DND-41 (cell line): ENCODE results near the gene NCOA3.

Experiments
- ATAC-seq: fragments of 200-7000 bp; cut with Tn5 transposase; 3 replicates; pipeline ENCODE4 v1.9.1; 2021; ENCODE audit warnings: low read depth; ENCODE audit not compliant: insufficient read depth
- DNase-seq: peaks from one replicate; pipeline ENCODE4 v3.0.0-alpha.2; 2020
- H2AFZ ChIP-seq: 2 replicates; pipeline ENCODE4 v1.6.0; 2012; ENCODE audit warnings: low read depth, low read length
- H3K27ac ChIP-seq: 2 replicates; pipeline ENCODE4 v1.5.1; 2012; ENCODE audit warnings: low read length, inconsistent platforms
- H3K27me3 ChIP-seq: fragments of 200-600 bp; sonication (generic); 2 replicates; pipeline ENCODE4 v1.6.0; 2012; ENCODE audit warnings: low read length, mild to moderate bottlenecking, inconsistent platforms; ENCODE audit not compliant: insufficient read depth, poor library complexity
- H3K36me3 ChIP-seq: 2 replicates; pipeline ENCODE4 v1.5.1; 2012; ENCODE audit warnings: low read length, inconsistent platforms; ENCODE audit not compliant: insufficient read depth
- H3K4me1 ChIP-seq: 2 replicates; pipeline ENCODE4 v1.5.1; 2012; ENCODE audit warnings: mild to moderate bottlenecking, low read length; ENCODE audit not compliant: insufficient read depth
- H3K4me2 ChIP-seq: 2 replicates; pipeline ENCODE4 v1.6.0; 2012; ENCODE audit warnings: mild to moderate bottlenecking, moderate library complexity, low read length, inconsistent platforms; ENCODE audit not compliant: insufficient read depth
- H3K4me3 ChIP-seq, 2 experiments: fragments of 200-600 bp in 1 of 2; shearing (Covaris generic) in 1 of 2; 2 replicates each; pipeline ENCODE4 v1.5.1; 2012 to 2016; ENCODE audit warnings: inconsistent platforms in 2 of 2, low read length in 2 of 2, mild to moderate bottlenecking in 2 of 2, low read depth in 1 of 2, moderate library complexity in 1 of 2
- H3K79me2 ChIP-seq: 2 replicates; pipeline ENCODE4 v1.6.0; 2012; ENCODE audit warnings: low read length, inconsistent platforms; ENCODE audit not compliant: insufficient read depth
- H3K9ac ChIP-seq: 2 replicates; pipeline ENCODE4 v1.6.0; 2012; ENCODE audit warnings: low read depth, mild to moderate bottlenecking, inconsistent platforms, low read length, moderate library complexity
- H3K9me3 ChIP-seq: 2 replicates; pipeline ENCODE4 v1.5.1; 2012; ENCODE audit warnings: low read length, moderate library complexity, mild to moderate bottlenecking, inconsistent platforms; ENCODE audit not compliant: insufficient read depth, severe bottlenecking
- H4K20me1 ChIP-seq: 2 replicates; pipeline ENCODE4 v1.6.0; 2012; ENCODE audit warnings: low read length; ENCODE audit not compliant: insufficient read depth
- EZH2 ChIP-seq: IDR thresholded peaks from 3 replicates; pipeline ENCODE4 v1.6.1; 2012; ENCODE audit warnings: borderline replicate concordance, low read depth, mild to moderate bottlenecking, moderate library complexity, low read length, inconsistent platforms; ENCODE audit not compliant: severe bottlenecking
- TF ChIP-seq, protein P1 (sequence below): IDR thresholded peaks from 2 replicates; pipeline ENCODE4 v1.5.1; 2012; ENCODE audit warnings: borderline replicate concordance, low read length, moderate library complexity, mild to moderate bottlenecking; ENCODE audit not compliant: poor library complexity, severe bottlenecking; ENCODE audit errors: extremely low read depth

The NCOA3 gene

DNA sequence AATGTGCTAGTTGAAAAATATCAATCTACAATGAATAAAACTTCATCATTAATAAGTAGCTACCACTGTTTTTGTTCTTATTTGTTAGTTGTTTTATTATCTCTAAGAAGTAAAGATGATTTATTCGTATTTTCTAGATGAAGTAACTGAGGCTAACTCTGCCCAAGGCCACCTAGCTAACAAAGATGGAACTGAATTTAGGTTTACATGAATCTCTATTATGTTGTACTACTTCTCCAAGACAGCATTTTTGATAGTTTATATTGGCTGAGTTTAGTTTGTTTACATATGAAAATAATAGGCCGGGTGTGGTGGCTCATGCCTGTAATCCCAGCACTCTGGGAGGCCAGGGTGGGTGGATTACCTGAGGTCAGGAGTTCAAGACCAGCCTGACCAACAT, 121.5 kb downstream of the NCOA3 start:
- no peak overlapping the region for H3K4me2 ChIP-seq

DNA sequence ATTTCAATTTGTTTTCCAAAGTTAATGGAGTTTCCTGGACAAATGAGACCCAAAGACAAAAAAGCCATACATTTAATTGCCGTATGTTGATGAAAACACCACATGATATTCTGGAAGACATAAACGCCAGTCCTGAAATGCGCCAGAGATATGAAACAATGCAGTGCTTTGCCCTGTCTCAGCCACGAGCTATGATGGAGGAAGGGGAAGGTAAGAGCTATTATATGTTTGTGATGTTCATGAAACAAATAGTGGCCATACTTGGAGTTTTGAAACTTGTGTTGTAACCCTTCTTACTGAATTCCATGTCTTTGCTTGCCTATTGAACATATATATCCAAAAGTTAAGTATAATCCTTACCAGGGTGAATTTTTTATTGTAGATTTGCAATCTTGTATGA, 125.9 kb downstream of the NCOA3 start:
- peaks cover 3% of the 10 kb centered on the region; the same call in 1 of the 2 replicates for H4K20me1 ChIP-seq
- H3K36me3 ChIP-seq: peaks cover 53% of the 10 kb centered on the region
- no peak for ATAC-seq

More for the DNA sequence above, 121.5 kb downstream of the NCOA3 start:
- H3K79me2 ChIP-seq: 0 out of 2 replicates have a peak, but pooled peaks cover 3% of the 10 kb centered on the region
- no peak overlapping the region for H3K27ac ChIP-seq
- no peak overlapping the region for H2AFZ ChIP-seq
- H3K27me3 ChIP-seq: no peaks in the 10 kb centered on the region
- TF ChIP-seq, protein P1, sequence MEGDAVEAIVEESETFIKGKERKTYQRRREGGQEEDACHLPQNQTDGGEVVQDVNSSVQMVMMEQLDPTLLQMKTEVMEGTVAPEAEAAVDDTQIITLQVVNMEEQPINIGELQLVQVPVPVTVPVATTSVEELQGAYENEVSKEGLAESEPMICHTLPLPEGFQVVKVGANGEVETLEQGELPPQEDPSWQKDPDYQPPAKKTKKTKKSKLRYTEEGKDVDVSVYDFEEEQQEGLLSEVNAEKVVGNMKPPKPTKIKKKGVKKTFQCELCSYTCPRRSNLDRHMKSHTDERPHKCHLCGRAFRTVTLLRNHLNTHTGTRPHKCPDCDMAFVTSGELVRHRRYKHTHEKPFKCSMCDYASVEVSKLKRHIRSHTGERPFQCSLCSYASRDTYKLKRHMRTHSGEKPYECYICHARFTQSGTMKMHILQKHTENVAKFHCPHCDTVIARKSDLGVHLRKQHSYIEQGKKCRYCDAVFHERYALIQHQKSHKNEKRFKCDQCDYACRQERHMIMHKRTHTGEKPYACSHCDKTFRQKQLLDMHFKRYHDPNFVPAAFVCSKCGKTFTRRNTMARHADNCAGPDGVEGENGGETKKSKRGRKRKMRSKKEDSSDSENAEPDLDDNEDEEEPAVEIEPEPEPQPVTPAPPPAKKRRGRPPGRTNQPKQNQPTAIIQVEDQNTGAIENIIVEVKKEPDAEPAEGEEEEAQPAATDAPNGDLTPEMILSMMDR: no peak
- TF ChIP-seq EZH2: no peak
- no peak overlapping the region for H3K4me3 ChIP-seq
- ATAC-seq (no peak), DNase-seq (no peak)
- H3K4me1 ChIP-seq: no peaks in the 10 kb centered on the region
- peaks cover 40% of the 10 kb centered on the region for H3K36me3 ChIP-seq
- H4K20me1 ChIP-seq: peaks cover 3% of the 10 kb centered on the region; the same call in 1 of the 2 replicates
- no peaks in the 10 kb centered on the region for H3K9me3 ChIP-seq
- no peak overlapping the region for H3K9ac ChIP-seq

GRCh38 chr20:47629907-47630306, 128.2 kb downstream of the NCOA3 start:
- peaks cover 40% of the 10 kb centered on the region for H3K36me3 ChIP-seq
- H3K4me2 ChIP-seq: no peak overlapping the region
- H3K27ac ChIP-seq: no peak overlapping the region
- no peak overlapping the region for H3K4me3 ChIP-seq
- no peak overlapping the region for H3K9ac ChIP-seq
- no peaks in the 10 kb centered on the region for H4K20me1 ChIP-seq
- TF ChIP-seq EZH2: no peak
- TF ChIP-seq, protein P1: no peak
- no peaks in the 10 kb centered on the region for H3K27me3 ChIP-seq
- no peak overlapping the region for H2AFZ ChIP-seq
- no peaks in the 10 kb centered on the region for H3K9me3 ChIP-seq
- H3K4me1 ChIP-seq: no peaks in the 10 kb centered on the region
- DNase-seq (no peak), ATAC-seq (no peak)
- H3K79me2 ChIP-seq: no peaks in the 10 kb centered on the region

More for the DNA sequence above, 125.9 kb downstream of the NCOA3 start:
- Histone ChIP-seq H3K27me3 (no peaks in the 10 kb centered on the region), H3K9me3 (no peaks in the 10 kb centered on the region), H3K4me1 (no peaks in the 10 kb centered on the region), H3K4me3 (no peak overlapping the region), H3K9ac (no peak overlapping the region), H2AFZ (no peak overlapping the region), H3K27ac (no peak overlapping the region), H3K4me2 (no peak overlapping the region), H3K79me2 (no peaks in the 10 kb centered on the region)
- DNase-seq: no peak
- TF ChIP-seq EZH2: no peak
- TF ChIP-seq, protein P1: no peak

GRCh38 chr20:47631078-47631477, 129.4 kb downstream of the NCOA3 start:
- H3K9me3 ChIP-seq: no peaks in the 10 kb centered on the region
- H3K27ac ChIP-seq: no peak overlapping the region
- no peak overlapping the region for H3K9ac ChIP-seq
- no peak overlapping the region for H3K4me2 ChIP-seq
- DNase-seq (no peak), ATAC-seq (no peak)
- no peak overlapping the region for H2AFZ ChIP-seq
- no peak overlapping the region for H3K4me3 ChIP-seq
- no peaks in the 10 kb centered on the region for H3K27me3 ChIP-seq
- H3K36me3 ChIP-seq: peaks cover 45% of the 10 kb centered on the region
- no peaks in the 10 kb centered on the region for H4K20me1 ChIP-seq
- H3K79me2 ChIP-seq: no peaks in the 10 kb centered on the region
- no peaks in the 10 kb centered on the region for H3K4me1 ChIP-seq
- TF ChIP-seq, protein P1: no peak
- TF ChIP-seq EZH2: no peak
